HEK293 (cell line): ENCODE data around the gene MRPL4.

Experiments used
- CTCF ChIA-PET: fragments of 350-600 bp; formaldehyde crosslinking; extraction: SDS; loops from one replicate; lab custom pipeline; 2021; ENCODE audit warnings: antibody characterized with exemption; lab: Yijun Ruan, JAX
- POLR2A ChIA-PET: fragments of 300-600 bp; formaldehyde crosslinking; extraction: SDS; loops from one replicate; lab custom pipeline; 2020; ENCODE audit warnings: antibody characterized with exemption, inconsistent platforms; lab: Yijun Ruan, JAX
- H3K27ac ChIP-seq: fragments of 200-500 bp; sonication (Bioruptor generic); 2 replicates; pipeline ENCODE4 v1.5.1; 2014; ENCODE audit warnings: low read depth, low read length, control low read depth, inconsistent platforms; ENCODE audit errors: extremely low read depth
- H3K36me3 ChIP-seq, 2 experiments: fragments of 200-500 bp in 1 of 2; sonication (Bioruptor generic) in 1 of 2; 1 replicate in 1 of 2; 2 replicates in 1 of 2; pipeline ENCODE4 v1.5.1; 2014 to 2017; ENCODE audit warnings: inconsistent platforms in 2 of 2, low read length in 2 of 2; ENCODE audit not compliant: control insufficient read depth in 2 of 2, insufficient read depth in 1 of 2
- H3K4me1 ChIP-seq: fragments of 200-500 bp; sonication (Bioruptor generic); 2 replicates; pipeline ENCODE4 v1.5.1; 2014; ENCODE audit warnings: mild to moderate bottlenecking, low read length, inconsistent platforms; ENCODE audit not compliant: control insufficient read depth, insufficient read depth
- H3K4me3 ChIP-seq: 2 replicates; pipeline ENCODE4 v1.5.1; 2011; ENCODE audit warnings: low read depth, mild to moderate bottlenecking, control low read depth, low read length, moderate library complexity
- H3K9me3 ChIP-seq: fragments of 200-500 bp; sonication (Bioruptor generic); 2 replicates; pipeline ENCODE4 v1.5.1; 2014; ENCODE audit warnings: low read depth, low read length, inconsistent platforms; ENCODE audit not compliant: control insufficient read depth, insufficient read depth
- CTCF ChIP-seq: fragments of 450-650 bp; formaldehyde crosslinking; IDR thresholded peaks from 2 replicates; pipeline ENCODE4 v1.5.1; 2016; ENCODE audit warnings: missing biosample characterization, missing genetic modification characterization
- FEZF1 ChIP-seq: fragments of 450-650 bp; formaldehyde crosslinking; IDR thresholded peaks from 2 replicates; pipeline ENCODE4 v1.5.1; 2016; ENCODE audit warnings: missing biosample characterization, missing genetic modification characterization
- SP3 ChIP-seq: fragments of 450-650 bp; formaldehyde crosslinking; IDR thresholded peaks from 2 replicates; pipeline ENCODE4 v1.5.1; 2016; ENCODE audit warnings: missing biosample characterization, missing genetic modification characterization
- TCF7L2 ChIP-seq: IDR thresholded peaks from 2 replicates; pipeline ENCODE4 v1.6.1; 2011; ENCODE audit warnings: low read depth, mild to moderate bottlenecking, inconsistent platforms, low read length, moderate library complexity, borderline replicate concordance
- ZBTB1 ChIP-seq: fragments of 450-650 bp; formaldehyde crosslinking; IDR thresholded peaks from 2 replicates; pipeline ENCODE4 v1.5.1; 2016; ENCODE audit warnings: missing biosample characterization, missing genetic modification characterization
- ZNF132 ChIP-seq: fragments of 450-650 bp; formaldehyde crosslinking; IDR thresholded peaks from 2 replicates; pipeline ENCODE4 v1.5.1; 2017; ENCODE audit warnings: missing biosample characterization, missing genetic modification characterization, borderline replicate concordance
- ZNF16 ChIP-seq: fragments of 450-650 bp; formaldehyde crosslinking; IDR thresholded peaks from 2 replicates; pipeline ENCODE4 v1.5.1; 2016; ENCODE audit warnings: low read depth, missing biosample characterization, missing genetic modification characterization
- ZNF23 ChIP-seq: fragments of 450-650 bp; formaldehyde crosslinking; IDR thresholded peaks from 2 replicates; pipeline ENCODE4 v1.5.1; 2016; ENCODE audit warnings: missing biosample characterization, missing genetic modification characterization, borderline replicate concordance
- ZNF324 ChIP-seq: fragments of 450-650 bp; formaldehyde crosslinking; IDR thresholded peaks from 2 replicates; pipeline ENCODE4 v1.5.1; 2016; ENCODE audit warnings: missing biosample characterization, missing genetic modification characterization
- ZNF350 ChIP-seq: fragments of 450-650 bp; formaldehyde crosslinking; IDR thresholded peaks from 2 replicates; pipeline ENCODE4 v1.5.0; 2017; ENCODE audit warnings: missing biosample characterization, mild to moderate bottlenecking, missing genetic modification characterization
- ZNF473 ChIP-seq: fragments of 450-650 bp; formaldehyde crosslinking; IDR thresholded peaks from 2 replicates; pipeline ENCODE4 v1.5.1; 2017; ENCODE audit warnings: missing biosample characterization, missing genetic modification characterization
- ZNF510 ChIP-seq: fragments of 450-650 bp; formaldehyde crosslinking; IDR thresholded peaks from 2 replicates; pipeline ENCODE4 v1.5.1; 2018; ENCODE audit warnings: mild to moderate bottlenecking, missing genetic modification characterization, missing biosample characterization; ENCODE audit not compliant: insufficient replicate concordance
- ZNF521 ChIP-seq: fragments of 450-650 bp; formaldehyde crosslinking; IDR thresholded peaks from 2 replicates; pipeline ENCODE4 v1.5.1; 2017; ENCODE audit warnings: missing biosample characterization, mild to moderate bottlenecking, missing genetic modification characterization
- ZNF529 ChIP-seq: fragments of 450-650 bp; formaldehyde crosslinking; IDR thresholded peaks from 2 replicates; pipeline ENCODE4 v1.5.1; 2017; ENCODE audit warnings: missing genetic modification characterization, missing biosample characterization; ENCODE audit not compliant: insufficient replicate concordance
- ZNF560 ChIP-seq: fragments of 450-650 bp; formaldehyde crosslinking; IDR thresholded peaks from 2 replicates; pipeline ENCODE4 v1.5.1; 2017; ENCODE audit warnings: missing biosample characterization, missing genetic modification characterization, borderline replicate concordance
- ZNF561 ChIP-seq: fragments of 450-650 bp; IDR thresholded peaks from 2 replicates; pipeline ENCODE4 v1.5.1; 2018; ENCODE audit warnings: missing biosample characterization, missing genetic modification characterization, borderline replicate concordance
- ZNF585B ChIP-seq: fragments of 450-650 bp; formaldehyde crosslinking; IDR thresholded peaks from 2 replicates; pipeline ENCODE4 v1.5.1; 2016; ENCODE audit warnings: missing biosample characterization, missing genetic modification characterization
- ZNF623 ChIP-seq: fragments of 450-650 bp; formaldehyde crosslinking; IDR thresholded peaks from 2 replicates; pipeline ENCODE4 v1.5.1; 2016; ENCODE audit warnings: missing biosample characterization, missing genetic modification characterization
- ZNF629 ChIP-seq: fragments of 450-650 bp; formaldehyde crosslinking; IDR thresholded peaks from 2 replicates; pipeline ENCODE4 v1.5.1; 2017; ENCODE audit warnings: missing biosample characterization, missing genetic modification characterization
- ZNF768 ChIP-seq: fragments of 450-650 bp; formaldehyde crosslinking; IDR thresholded peaks from 2 replicates; pipeline ENCODE4 v1.5.1; 2018; ENCODE audit warnings: missing biosample characterization, mild to moderate bottlenecking, missing genetic modification characterization
- TF ChIP-seq, protein P1 (sequence below): fragments of 450-650 bp; formaldehyde crosslinking; IDR thresholded peaks from 2 replicates; pipeline ENCODE4 v1.5.1; 2016; ENCODE audit warnings: missing biosample characterization, missing genetic modification characterization, low read depth
- TF ChIP-seq, protein P2 (sequence below): sonication (generic); formaldehyde crosslinking; IDR thresholded peaks from 2 replicates; pipeline ENCODE4 v1.8.1; 2022; ENCODE audit warnings: mild to moderate bottlenecking, moderate library complexity, missing genetic modification reagents

The MRPL4 gene

DNA sequence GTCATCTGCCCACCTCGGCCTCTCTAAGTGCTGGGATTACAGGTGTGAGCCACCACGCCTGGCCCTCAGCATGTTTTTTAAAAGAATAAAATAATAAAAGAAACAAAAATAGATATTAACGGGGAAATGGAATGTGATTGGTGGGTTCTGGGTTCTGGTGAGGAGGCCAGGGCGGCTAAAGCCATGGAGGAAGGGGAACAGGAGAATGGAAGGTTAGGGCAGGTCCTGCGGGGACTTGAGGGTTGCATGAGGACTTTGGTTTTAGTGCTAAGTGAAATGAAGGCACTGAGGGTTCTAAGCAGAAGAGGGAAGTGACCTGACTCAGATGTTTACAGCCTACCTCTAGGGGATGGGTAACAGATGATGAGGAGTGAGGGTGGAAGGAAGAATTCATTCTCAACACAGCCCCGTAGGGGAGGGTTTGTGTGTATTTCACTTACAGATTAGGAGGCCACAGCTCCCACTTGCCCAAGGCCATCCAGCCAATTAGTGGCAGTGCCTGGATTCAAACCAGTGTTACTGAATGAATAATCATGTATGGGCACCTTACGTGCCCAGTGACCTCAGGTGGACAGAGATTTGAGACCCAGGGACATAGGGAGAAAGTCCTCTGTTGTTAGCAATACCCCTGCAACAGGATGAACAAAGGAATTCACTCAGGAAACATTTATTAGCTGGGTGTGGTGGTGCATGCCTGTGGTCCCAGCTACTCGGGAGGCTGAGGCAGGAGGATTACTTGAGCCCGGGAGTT is 6.7 kb upstream of the MRPL4 start (continued):
- no peak for TF ChIP-seq ZNF629 (tag by site-specific recombination)
- no peak for TF ChIP-seq ZBTB1 (tag by site-specific recombination)
- TF ChIP-seq CTCF (tag by site-specific recombination) = no peak
- TF ChIP-seq ZNF473 (tag by site-specific recombination) = no peak
- no peak for TF ChIP-seq ZNF510 (tag by site-specific recombination)
- TF ChIP-seq ZNF16 = no peak
- no peak for TF ChIP-seq ZNF585B (tag by site-specific recombination)
- no peak for TF ChIP-seq ZNF23 (tag by site-specific recombination)
- TF ChIP-seq ZNF521 (tag by site-specific recombination) = no peak
- TF ChIP-seq, all 188 proteins: peak for 0

DNA sequence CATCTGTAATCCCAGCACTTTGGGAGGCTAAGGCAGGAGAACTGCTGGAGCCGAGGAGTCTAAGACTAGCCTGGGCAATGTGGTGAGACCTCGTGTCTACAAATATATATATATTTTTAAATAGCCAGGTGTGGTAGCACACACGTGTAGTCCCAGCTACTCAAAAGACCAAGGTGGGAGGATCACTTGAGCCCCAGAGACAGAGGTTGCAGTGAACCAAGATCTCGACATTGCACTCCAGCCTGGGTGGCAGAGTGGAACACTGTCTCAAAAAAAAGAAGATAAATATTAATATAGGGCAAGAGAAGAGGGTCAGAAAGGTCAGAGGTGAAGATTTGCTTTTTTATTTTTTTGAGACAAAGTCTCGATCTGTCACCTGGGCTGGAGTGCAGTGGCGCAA is 5.5 kb upstream of the MRPL4 start:
- POLR2A ChIA-PET = no interaction called here
- CTCF ChIA-PET = interaction anchor here (0.6 to 1.1 kb wide), 3 partner anchors 13 to 170 kb away, joined by 3 read pairs; no protein-coding TSS in a partner anchor
- Histone ChIP-seq H3K4me1 (no peaks in the 10 kb centered on the region), H3K9me3 (no peaks in the 10 kb centered on the region), H3K4me3 (no peak overlapping the region), H3K27ac (no peak overlapping the region), H3K36me3 (no peaks in the 10 kb centered on the region)
- TF ChIP-seq ZNF560 (no peak), ZNF768 (tag by site-specific recombination) (no peak), ZNF350 (tag by site-specific recombination) (no peak), ZNF132 (tag by site-specific recombination) (no peak), ZNF561 (tag by site-specific recombination) (no peak)

DNA sequence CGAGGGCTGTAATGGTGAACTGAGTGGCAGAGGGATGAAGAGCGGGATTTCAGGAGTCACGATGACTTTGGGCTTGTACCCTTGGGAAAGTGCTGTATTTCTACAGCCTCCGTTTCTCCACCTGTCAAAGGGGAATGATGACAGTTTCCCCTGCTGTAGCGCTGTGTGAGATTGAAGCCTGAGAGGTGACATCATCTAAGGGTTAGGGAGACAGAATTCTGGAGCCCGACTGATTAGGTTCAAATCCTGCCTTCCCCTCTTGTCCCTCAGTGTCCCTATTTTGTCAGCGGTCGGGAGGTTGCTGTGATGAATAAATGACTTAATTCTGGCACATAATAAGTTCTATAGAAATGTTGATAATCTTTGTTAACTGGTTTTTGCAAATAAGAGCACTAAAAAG is 693 bp downstream of the MRPL4 start:
- POLR2A ChIA-PET = interaction anchor here (1.6 kb wide), 1 partner anchor 58 kb away, joined by 6 read pairs; the partner anchor contains the start of gene DNMT1
- peak overlapping the region; percentile 26; the same call in 1 of the 2 replicates for H3K27ac ChIP-seq
- no peak for TF ChIP-seq ZNF324 (tag by site-specific recombination)
- TF ChIP-seq, protein P1, sequence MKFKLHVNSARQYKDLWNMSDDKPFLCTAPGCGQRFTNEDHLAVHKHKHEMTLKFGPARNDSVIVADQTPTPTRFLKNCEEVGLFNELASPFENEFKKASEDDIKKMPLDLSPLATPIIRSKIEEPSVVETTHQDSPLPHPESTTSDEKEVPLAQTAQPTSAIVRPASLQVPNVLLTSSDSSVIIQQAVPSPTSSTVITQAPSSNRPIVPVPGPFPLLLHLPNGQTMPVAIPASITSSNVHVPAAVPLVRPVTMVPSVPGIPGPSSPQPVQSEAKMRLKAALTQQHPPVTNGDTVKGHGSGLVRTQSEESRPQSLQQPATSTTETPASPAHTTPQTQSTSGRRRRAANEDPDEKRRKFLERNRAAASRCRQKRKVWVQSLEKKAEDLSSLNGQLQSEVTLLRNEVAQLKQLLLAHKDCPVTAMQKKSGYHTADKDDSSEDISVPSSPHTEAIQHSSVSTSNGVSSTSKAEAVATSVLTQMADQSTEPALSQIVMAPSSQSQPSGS (tag by site-specific recombination) = peak; percentile 77
- TF ChIP-seq, all 188 proteins: peak for 1
- Histone ChIP-seq H3K4me3 (peak overlapping the region; percentile 100), H3K4me1 (no peaks in the 10 kb centered on the region), H3K36me3 (peaks cover 21 to 41% of the 10 kb centered on the region in 2 experiments; a peak in 2 of 3 replicates), H3K9me3 (no peaks in the 10 kb centered on the region)
- CTCF ChIA-PET = interaction anchor here (1.1 kb wide), 1 partner anchor 150 kb away, joined by 4 read pairs; the partner anchor contains the start of gene ANGPTL6

DNA sequence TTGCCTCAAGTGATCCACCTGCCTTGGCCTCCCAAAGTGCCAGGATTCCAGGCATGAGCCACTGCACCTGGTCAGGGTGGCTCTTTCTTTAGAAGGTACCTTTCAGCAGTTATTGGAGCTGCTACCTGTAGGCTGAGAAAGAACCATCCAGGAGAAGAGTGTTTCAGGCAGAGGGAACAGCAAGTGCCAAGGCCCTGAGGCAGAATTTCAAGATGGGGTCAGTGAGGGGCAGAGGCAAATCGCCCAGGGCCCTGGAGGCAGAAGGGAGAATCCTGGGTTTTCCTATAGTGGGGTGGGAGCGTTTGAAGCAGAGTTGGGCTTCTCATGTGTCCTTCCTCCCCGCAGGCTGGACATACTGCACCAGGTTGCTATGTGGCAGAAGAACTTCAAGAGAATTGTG is 2.2 kb downstream of the MRPL4 start:
- ChIA-PET CTCF (interaction anchor here (0.6 to 1.6 kb wide), 3 partner anchors 131 to 324 kb away, joined by 3 to 5 read pairs (median 5); no protein-coding TSS in a partner anchor), POLR2A (interaction anchor here (0.6 to 0.9 kb wide), 2 partner anchors 37 to 133 kb away, joined by 3 read pairs; no protein-coding TSS in a partner anchor)
- Histone ChIP-seq H3K36me3 (peaks cover 25 to 55% of the 10 kb centered on the region in 2 experiments; a peak in 2 of 3 replicates), H3K4me3 (no peak overlapping the region), H3K9me3 (no peaks in the 10 kb centered on the region), H3K4me1 (no peaks in the 10 kb centered on the region), H3K27ac (no peak overlapping the region)
- no peak for TF ChIP-seq SP3
- TF ChIP-seq FEZF1 (tag by site-specific recombination) = no peak
- TF ChIP-seq ZNF529 (tag by site-specific recombination) = no peak
- TF ChIP-seq TCF7L2 = no peak
- TF ChIP-seq, protein P2, sequence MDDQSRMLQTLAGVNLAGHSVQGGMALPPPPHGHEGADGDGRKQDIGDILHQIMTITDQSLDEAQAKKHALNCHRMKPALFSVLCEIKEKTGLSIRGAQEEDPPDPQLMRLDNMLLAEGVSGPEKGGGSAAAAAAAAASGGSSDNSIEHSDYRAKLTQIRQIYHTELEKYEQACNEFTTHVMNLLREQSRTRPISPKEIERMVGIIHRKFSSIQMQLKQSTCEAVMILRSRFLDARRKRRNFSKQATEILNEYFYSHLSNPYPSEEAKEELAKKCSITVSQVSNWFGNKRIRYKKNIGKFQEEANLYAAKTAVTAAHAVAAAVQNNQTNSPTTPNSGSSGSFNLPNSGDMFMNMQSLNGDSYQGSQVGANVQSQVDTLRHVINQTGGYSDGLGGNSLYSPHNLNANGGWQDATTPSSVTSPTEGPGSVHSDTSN (CRISPR knock-in tag) = no peak
- peak; percentile 97 for TF ChIP-seq ZNF623
